PFSK-1 (cell line): Measurements from ENCODE around the gene GALNT18.

ENCODE experiments used
- POLR2AphosphoS5 ChIP-seq: IDR thresholded peaks from 2 replicates; pipeline ENCODE4 v1.6.1; 2012; ENCODE audit warnings: low read depth, mild to moderate bottlenecking, control low read depth, low read length, moderate library complexity
- TAF1 ChIP-seq: IDR thresholded peaks from 2 replicates; pipeline ENCODE4 v1.6.1; 2012; ENCODE audit warnings: low read length, control low read depth, borderline replicate concordance; ENCODE audit not compliant: insufficient read depth

- no peak for TF ChIP-seq TAF1
- no peak for TF ChIP-seq POLR2AphosphoS5
Measured at GRCh38 chr11:11373934-11374333, 247.9 kb downstream of the GALNT18 start.
